ENCODE data around the gene RPL39L.

RPL39L gene

GRCh38 chr3:187079090-187080022 lies 59.9 kb downstream of the RPL39L start:
- Histone ChIP-seq H3K4me1 (ENCODE audit: control insufficient read depth, low read length) (peaks cover 7% of the 10 kb centered on the region), H3K4me2 (ENCODE audit: low read length) (no peak overlapping the region), H3K27me3 (ENCODE audit: control insufficient read depth, low read length) (no peaks in the 10 kb centered on the region), H3K27ac (ENCODE audit: low read depth, low read length) (no peak overlapping the region), H3K79me2 (ENCODE audit: control insufficient read depth, low read length) (peaks cover 1% of the 10 kb centered on the region; the same call in 1 of the 2 replicates), H4K20me1 (ENCODE audit: control insufficient read depth, insufficient read depth, low read depth, low read length) (no peaks in the 10 kb centered on the region), H3K9me3 (ENCODE audit: control insufficient read depth, insufficient read depth, low read length) (no peaks in the 10 kb centered on the region), H3K9me2 (replicated peaks; ENCODE audit: control insufficient read depth, low read length) (no peaks in the 10 kb centered on the region), H3F3A (ENCODE audit: control insufficient read depth, insufficient read depth) (peaks cover 62% of the 10 kb centered on the region), H3K4me3 (ENCODE audit: low read length) (no peak overlapping the region), H3K36me3 (ENCODE audit: control insufficient read depth, low read length) (peaks cover 47% of the 10 kb centered on the region)
- TF ChIP-seq, protein P1, sequence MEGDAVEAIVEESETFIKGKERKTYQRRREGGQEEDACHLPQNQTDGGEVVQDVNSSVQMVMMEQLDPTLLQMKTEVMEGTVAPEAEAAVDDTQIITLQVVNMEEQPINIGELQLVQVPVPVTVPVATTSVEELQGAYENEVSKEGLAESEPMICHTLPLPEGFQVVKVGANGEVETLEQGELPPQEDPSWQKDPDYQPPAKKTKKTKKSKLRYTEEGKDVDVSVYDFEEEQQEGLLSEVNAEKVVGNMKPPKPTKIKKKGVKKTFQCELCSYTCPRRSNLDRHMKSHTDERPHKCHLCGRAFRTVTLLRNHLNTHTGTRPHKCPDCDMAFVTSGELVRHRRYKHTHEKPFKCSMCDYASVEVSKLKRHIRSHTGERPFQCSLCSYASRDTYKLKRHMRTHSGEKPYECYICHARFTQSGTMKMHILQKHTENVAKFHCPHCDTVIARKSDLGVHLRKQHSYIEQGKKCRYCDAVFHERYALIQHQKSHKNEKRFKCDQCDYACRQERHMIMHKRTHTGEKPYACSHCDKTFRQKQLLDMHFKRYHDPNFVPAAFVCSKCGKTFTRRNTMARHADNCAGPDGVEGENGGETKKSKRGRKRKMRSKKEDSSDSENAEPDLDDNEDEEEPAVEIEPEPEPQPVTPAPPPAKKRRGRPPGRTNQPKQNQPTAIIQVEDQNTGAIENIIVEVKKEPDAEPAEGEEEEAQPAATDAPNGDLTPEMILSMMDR (IDR thresholded peaks at IDR 0.05; ENCODE audit: low read depth, low read length, poor library complexity, severe bottlenecking) = no peak
- TF ChIP-seq EZH2phosphoT487 (IDR thresholded peaks at IDR 0.05; ENCODE audit: borderline replicate concordance, low read length) = no peak

DNA sequence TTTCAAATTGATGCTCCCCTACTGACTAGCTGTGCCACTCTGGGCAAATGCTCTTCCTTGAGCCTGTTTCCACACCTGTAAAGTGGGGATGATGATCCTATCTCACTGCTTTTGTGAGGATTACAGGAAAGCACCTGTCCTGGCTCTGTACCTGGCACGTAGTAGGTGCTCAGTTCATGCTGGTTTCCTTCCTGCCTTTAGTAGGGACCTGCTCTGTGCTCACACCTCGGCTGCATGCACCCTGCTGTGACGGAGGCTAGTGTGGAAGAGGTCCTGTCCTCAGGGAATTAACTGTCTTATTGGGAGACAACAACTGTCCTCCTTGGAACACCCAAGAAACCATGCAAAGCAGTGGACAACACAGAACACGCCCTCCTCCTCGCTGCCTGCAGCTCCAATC lies 61.8 kb downstream of the RPL39L start:
- no peaks in the 10 kb centered on the region for H4K20me1 ChIP-seq (ENCODE audit: control insufficient read depth, insufficient read depth, low read depth, low read length)
- peaks cover 60% of the 10 kb centered on the region for H3F3A ChIP-seq (ENCODE audit: control insufficient read depth, insufficient read depth)
- no peaks in the 10 kb centered on the region for H3K9me3 ChIP-seq (ENCODE audit: control insufficient read depth, insufficient read depth, low read length)
- TF ChIP-seq, protein P1 (IDR thresholded peaks at IDR 0.05; ENCODE audit: low read depth, low read length, poor library complexity, severe bottlenecking) = no peak
- H3K4me2 ChIP-seq (ENCODE audit: low read length) = no peak overlapping the region
- H3K9me2 ChIP-seq (replicated peaks; ENCODE audit: control insufficient read depth, low read length) = no peaks in the 10 kb centered on the region
- no peak overlapping the region for H3K27ac ChIP-seq (ENCODE audit: low read depth, low read length)
- no peaks in the 10 kb centered on the region for H3K27me3 ChIP-seq (ENCODE audit: control insufficient read depth, low read length)
- H3K4me3 ChIP-seq (ENCODE audit: low read length) = no peak overlapping the region
- peaks cover 19% of the 10 kb centered on the region for H3K4me1 ChIP-seq (ENCODE audit: control insufficient read depth, low read length)
- H3K36me3 ChIP-seq (ENCODE audit: control insufficient read depth, low read length) = peaks cover 65% of the 10 kb centered on the region
- H3K79me2 ChIP-seq (ENCODE audit: control insufficient read depth, low read length) = peaks cover 20% of the 10 kb centered on the region

GRCh38 chr3:187077085-187077484 lies 62.2 kb downstream of the RPL39L start:
- H3K9me2 ChIP-seq (replicated peaks; ENCODE audit: control insufficient read depth, low read length) = no peaks in the 10 kb centered on the region

More at GRCh38 chr3:187077085-187077484, 62.2 kb downstream of the RPL39L start:
- H3K79me2 ChIP-seq (ENCODE audit: control insufficient read depth, low read length) = peaks cover 24% of the 10 kb centered on the region
- H3K36me3 ChIP-seq (ENCODE audit: control insufficient read depth, low read length) = peaks cover 70% of the 10 kb centered on the region
- no peak overlapping the region for H3K27ac ChIP-seq (ENCODE audit: low read depth, low read length)
- peaks cover 63% of the 10 kb centered on the region for H3F3A ChIP-seq (ENCODE audit: control insufficient read depth, insufficient read depth)
- TF ChIP-seq, protein P1 (IDR thresholded peaks at IDR 0.05; ENCODE audit: low read depth, low read length, poor library complexity, severe bottlenecking) = no peak
- TF ChIP-seq EZH2phosphoT487 (IDR thresholded peaks at IDR 0.05; ENCODE audit: borderline replicate concordance, low read length) = no peak
- no peaks in the 10 kb centered on the region for H4K20me1 ChIP-seq (ENCODE audit: control insufficient read depth, insufficient read depth, low read depth, low read length)
- H3K4me2 ChIP-seq (ENCODE audit: low read length) = no peak overlapping the region
- no peaks in the 10 kb centered on the region for H3K9me3 ChIP-seq (ENCODE audit: control insufficient read depth, insufficient read depth, low read length)
- H3K4me1 ChIP-seq (ENCODE audit: control insufficient read depth, low read length) = peaks cover 23% of the 10 kb centered on the region
- no peaks in the 10 kb centered on the region for H3K27me3 ChIP-seq (ENCODE audit: control insufficient read depth, low read length)
- H3K4me3 ChIP-seq (ENCODE audit: low read length) = no peak overlapping the region

All from DOHH2 (cell line).